Right lobe of liver (tissue), 4 donors: ENCODE results near the gene NTM.

Source experiments
- POLR2A ChIP-seq: fragments of 450-650 bp; IDR thresholded peaks from one replicate; pipeline ENCODE4 v1.6.1; 2017; ENCODE audit warnings: antibody characterized with exemption, mild to moderate bottlenecking
- TF ChIP-seq, protein P1 (sequence below), 4 donors: fragments of 200-600 bp in 3 of 4; fragments of 450-650 bp in 1 of 4; IDR thresholded peaks; one replicate each; pipeline versions ENCODE4 v1.5.1 to v1.8.0; 2016 to 2022; ENCODE audit warnings: antibody characterized with exemption in 4 of 4, mild to moderate bottlenecking in 2 of 4
- donor health status: DM: no; HTN: no; CAD: no.
- donor health status: DM: no; HTN: no; CAD: no.
- donor health status: DM: no; HTN: yes; CAD: no.

DNA sequence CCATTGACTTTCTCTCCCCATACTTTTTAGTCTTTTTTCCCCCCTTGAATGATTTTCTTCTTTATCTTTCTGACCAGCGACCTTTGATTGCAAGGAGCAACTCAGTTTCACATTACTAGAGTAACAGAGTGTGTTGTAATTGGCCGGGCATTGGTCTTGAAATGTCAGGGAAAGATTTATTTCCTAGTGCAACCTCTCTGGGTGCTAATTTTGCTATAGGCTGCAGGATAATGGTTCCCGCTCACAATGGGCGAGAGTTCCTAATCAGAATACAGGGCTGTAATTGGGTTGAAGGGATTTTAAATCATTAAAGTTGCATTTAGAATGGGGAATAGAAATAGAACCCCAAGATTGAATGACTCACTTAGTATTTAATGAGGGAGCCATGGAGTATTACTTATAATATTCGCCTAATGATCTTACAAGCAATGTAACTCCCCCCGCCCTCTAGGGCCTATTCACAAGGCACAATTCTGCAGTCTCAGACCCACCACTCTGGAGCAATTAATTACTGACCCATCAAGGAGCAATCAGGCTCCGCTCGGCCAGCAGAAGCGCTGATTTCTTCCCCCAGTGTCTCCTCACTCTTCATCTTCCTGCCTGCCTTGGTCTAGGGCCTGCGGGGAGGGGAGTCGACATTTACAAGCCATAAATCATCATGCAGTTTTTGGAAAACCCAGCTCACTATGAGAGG, 725.9 kb downstream of the NTM start:
- TF ChIP-seq, protein P1, sequence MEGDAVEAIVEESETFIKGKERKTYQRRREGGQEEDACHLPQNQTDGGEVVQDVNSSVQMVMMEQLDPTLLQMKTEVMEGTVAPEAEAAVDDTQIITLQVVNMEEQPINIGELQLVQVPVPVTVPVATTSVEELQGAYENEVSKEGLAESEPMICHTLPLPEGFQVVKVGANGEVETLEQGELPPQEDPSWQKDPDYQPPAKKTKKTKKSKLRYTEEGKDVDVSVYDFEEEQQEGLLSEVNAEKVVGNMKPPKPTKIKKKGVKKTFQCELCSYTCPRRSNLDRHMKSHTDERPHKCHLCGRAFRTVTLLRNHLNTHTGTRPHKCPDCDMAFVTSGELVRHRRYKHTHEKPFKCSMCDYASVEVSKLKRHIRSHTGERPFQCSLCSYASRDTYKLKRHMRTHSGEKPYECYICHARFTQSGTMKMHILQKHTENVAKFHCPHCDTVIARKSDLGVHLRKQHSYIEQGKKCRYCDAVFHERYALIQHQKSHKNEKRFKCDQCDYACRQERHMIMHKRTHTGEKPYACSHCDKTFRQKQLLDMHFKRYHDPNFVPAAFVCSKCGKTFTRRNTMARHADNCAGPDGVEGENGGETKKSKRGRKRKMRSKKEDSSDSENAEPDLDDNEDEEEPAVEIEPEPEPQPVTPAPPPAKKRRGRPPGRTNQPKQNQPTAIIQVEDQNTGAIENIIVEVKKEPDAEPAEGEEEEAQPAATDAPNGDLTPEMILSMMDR (IDR thresholded peaks at IDR 0.05), result no peak
- TF ChIP-seq POLR2A, result no peak
